AG04450 (cell line): ENCODE data around the gene ARHGAP8. TPM values are rescaled to one million over a fixed set of nuclear protein-coding genes. Genes with fewer than 3 reads are reported as not detected.
"Not testable (repeated sequence)": the region's sequence is repeated elsewhere in the genome, so short reads cannot be mapped to it uniquely, and the experiment has no call there.

Experiments
- CTCF ChIA-PET: fragments of 300-600, 350-600 bp; formaldehyde crosslinking; extraction: SDS; loops from one replicate; lab custom pipeline; 2022; ENCODE audit warnings: antibody characterized with exemption, inconsistent platforms; lab: Charles Lee
- POLR2A ChIA-PET: fragments of 350-600 bp; formaldehyde crosslinking; extraction: SDS; loops from one replicate; lab custom pipeline; 2021; ENCODE audit warnings: antibody characterized with exemption, inconsistent platforms; lab: Yijun Ruan, JAX
- DNase-seq: peaks from one replicate; pipeline ENCODE4 v3.0.0-alpha.2; 2011; ENCODE audit warnings: low read depth, low spot score
- H3K27ac ChIP-seq: one replicate; pipeline ENCODE4 v1.5.1; 2012; ENCODE audit warnings: low read depth, low read length, control low read depth
- H3K27me3 ChIP-seq: one replicate; pipeline ENCODE4 v1.6.0; 2012; ENCODE audit warnings: low read length; ENCODE audit not compliant: control insufficient read depth, insufficient read depth
- H3K4me3 ChIP-seq: 2 replicates; pipeline ENCODE4 v1.5.1; 2011; ENCODE audit warnings: mild to moderate bottlenecking, low read depth, low read length, control low read depth
- H3K9me3 ChIP-seq: 2 replicates; pipeline ENCODE4 v1.5.1; 2012; ENCODE audit warnings: low read length; ENCODE audit not compliant: control insufficient read depth, insufficient read depth
- polyA plus RNA-seq: library from polyadenylated mRNA; depleted of rRNA; stranded (reverse); fragments of >200 nt; gene quantifications from 2 replicates; pipeline ENCODE4 v1.2.3, GENCODE V29; 2011
- TF ChIP-seq, protein P1 (sequence below): IDR thresholded peaks from 2 replicates; pipeline ENCODE4 v1.5.1; 2011; ENCODE audit warnings: low read depth, low read length, control low read depth, inconsistent platforms

The ARHGAP8 gene
- polyA plus RNA-seq, 1 experiment, result 0.16 TPM

- Histone ChIP-seq H3K4me3 (no peak overlapping the region), H3K9me3 (no peaks in the 10 kb centered on the region; the same call in 1 of the 2 replicates), H3K27me3 (no peaks in the 10 kb centered on the region), H3K27ac (no peak overlapping the region)
- TF ChIP-seq, protein P1, sequence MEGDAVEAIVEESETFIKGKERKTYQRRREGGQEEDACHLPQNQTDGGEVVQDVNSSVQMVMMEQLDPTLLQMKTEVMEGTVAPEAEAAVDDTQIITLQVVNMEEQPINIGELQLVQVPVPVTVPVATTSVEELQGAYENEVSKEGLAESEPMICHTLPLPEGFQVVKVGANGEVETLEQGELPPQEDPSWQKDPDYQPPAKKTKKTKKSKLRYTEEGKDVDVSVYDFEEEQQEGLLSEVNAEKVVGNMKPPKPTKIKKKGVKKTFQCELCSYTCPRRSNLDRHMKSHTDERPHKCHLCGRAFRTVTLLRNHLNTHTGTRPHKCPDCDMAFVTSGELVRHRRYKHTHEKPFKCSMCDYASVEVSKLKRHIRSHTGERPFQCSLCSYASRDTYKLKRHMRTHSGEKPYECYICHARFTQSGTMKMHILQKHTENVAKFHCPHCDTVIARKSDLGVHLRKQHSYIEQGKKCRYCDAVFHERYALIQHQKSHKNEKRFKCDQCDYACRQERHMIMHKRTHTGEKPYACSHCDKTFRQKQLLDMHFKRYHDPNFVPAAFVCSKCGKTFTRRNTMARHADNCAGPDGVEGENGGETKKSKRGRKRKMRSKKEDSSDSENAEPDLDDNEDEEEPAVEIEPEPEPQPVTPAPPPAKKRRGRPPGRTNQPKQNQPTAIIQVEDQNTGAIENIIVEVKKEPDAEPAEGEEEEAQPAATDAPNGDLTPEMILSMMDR, result no peak
- ChIA-PET POLR2A (no interaction called here), CTCF (interaction anchor here (1.1 kb wide), 1 partner anchor 53 kb away, joined by 4 read pairs; no protein-coding TSS in a partner anchor)
- DNase-seq, result no peak
These were observed 14.7 kb upstream of the ARHGAP8 start for GRCh38 chr22:44737406-44738346.

GRCh38 chr22:44738347-44738715, 14.0 kb upstream of the ARHGAP8 start:
- TF ChIP-seq, protein P1, result no peak
- H3K27me3 ChIP-seq, result no peaks in the 10 kb centered on the region
- H3K9me3 ChIP-seq, result no peaks in the 10 kb centered on the region; the same call in 1 of the 2 replicates
- no peak overlapping the region for H3K4me3 ChIP-seq
- DNase-seq, result no peak
- CTCF ChIA-PET, result interaction anchor here (1.1 kb wide), 1 partner anchor 54 kb away, joined by 4 read pairs; no protein-coding TSS in a partner anchor
- POLR2A ChIA-PET, result no interaction called here
- H3K27ac ChIP-seq, result no peak overlapping the region

GRCh38 chr22:44739024-44739423, 13.4 kb upstream of the ARHGAP8 start:
- H3K27ac ChIP-seq, result peak overlapping the region; percentile 47
- no peak for DNase-seq
- no peaks in the 10 kb centered on the region for H3K27me3 ChIP-seq
- TF ChIP-seq, protein P1, result no peak
- no peaks in the 10 kb centered on the region; the same call in 1 of the 2 replicates for H3K9me3 ChIP-seq
- no peak overlapping the region for H3K4me3 ChIP-seq
- CTCF ChIA-PET, result interaction anchor here (1.1 kb wide), 1 partner anchor 54 kb away, joined by 4 read pairs; no protein-coding TSS in a partner anchor
- POLR2A ChIA-PET, result interaction anchor here (1.3 kb wide), 1 partner anchor 40 kb away, joined by 4 read pairs; no protein-coding TSS in a partner anchor

DNA sequence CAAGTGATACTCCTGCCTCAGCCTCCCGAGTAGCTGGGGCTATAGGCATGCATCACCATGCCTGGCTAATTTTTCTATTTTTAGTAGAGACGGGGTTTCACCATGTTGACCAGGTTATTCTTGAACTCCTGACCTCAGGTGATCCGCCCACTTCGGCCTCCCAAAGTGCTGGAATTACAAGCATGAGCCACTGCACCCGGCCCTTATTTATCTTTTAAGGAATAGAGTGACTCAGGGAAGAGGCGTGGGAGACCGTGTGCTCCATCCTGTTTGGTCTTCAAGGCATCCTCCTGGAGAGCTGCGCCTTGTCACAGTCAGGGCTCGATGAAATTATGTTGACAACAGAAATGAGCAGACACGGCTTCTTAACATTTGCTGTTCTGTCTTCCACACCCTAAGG, 12.7 kb upstream of the ARHGAP8 start:
- POLR2A ChIA-PET, result interaction anchor here (1.3 kb wide), 1 partner anchor 41 kb away, joined by 4 read pairs; no protein-coding TSS in a partner anchor
- DNase-seq, H3K27me3 ChIP-seq, CTCF ChIA-PET, H3K9me3 ChIP-seq, H3K4me3 ChIP-seq: not testable (repeated sequence)
- peak overlapping the region; percentile 52 for H3K27ac ChIP-seq

DNA sequence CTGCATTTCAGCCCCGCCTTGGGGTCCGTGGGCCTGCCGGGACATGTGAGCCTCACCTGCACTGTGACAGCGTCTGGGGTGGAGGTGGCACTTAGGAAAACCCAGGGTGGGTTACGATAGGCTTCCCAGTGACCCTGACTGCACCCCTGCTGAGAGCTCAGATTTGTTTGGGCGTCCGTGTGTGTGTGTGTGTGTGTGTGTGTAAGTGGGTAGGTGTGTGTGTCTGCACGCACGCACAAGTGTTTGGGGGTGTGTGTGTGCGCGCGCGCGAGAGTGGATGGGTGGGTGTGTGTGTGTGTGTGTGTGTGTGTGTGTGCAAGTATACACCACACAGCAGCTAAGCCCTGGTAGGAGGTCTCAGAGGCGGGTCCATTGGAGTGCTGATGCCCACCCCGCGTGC, 12.1 kb upstream of the ARHGAP8 start:
- no peak overlapping the region for H3K4me3 ChIP-seq
- TF ChIP-seq, protein P1, result no peak
- no peaks in the 10 kb centered on the region for H3K27me3 ChIP-seq
- H3K9me3 ChIP-seq, result no peaks in the 10 kb centered on the region; the same call in 1 of the 2 replicates
- ChIA-PET CTCF (no interaction called here), POLR2A (interaction anchor here (0.5 to 1.3 kb wide), 2 partner anchors 42 to 417 kb away, joined by 4 to 15 read pairs; no protein-coding TSS in a partner anchor)
- no peak for DNase-seq
- H3K27ac ChIP-seq, result peak overlapping the region; percentile 52
